ENCODE results near the gene TMEM51.

DNA sequence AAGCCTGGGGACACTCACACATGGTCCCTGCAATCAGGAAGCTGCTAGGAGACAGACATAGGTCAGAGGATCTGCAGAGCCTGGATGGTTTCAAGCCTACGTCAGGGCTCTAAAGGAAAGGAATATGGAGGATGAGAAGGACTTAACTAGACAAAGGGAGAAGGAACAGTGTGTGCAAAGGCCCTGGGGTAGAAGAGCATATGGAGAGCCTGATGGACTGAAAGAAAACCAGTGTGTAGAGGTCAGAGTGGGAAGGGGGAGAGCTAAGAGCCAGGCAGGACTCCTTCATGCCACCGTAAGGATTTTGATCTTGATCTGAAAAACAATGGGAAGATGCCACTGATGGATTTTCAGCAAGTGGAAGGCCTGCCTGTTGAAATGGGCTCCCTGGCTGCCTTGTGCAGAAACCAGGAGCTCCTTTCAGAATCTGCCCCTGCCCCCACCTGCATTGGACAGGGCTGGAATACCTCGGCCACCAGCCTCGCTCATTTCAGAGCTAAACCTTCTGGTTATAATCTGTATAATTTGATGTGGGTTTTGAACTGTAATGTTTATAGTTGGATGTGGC is 102.1 kb downstream of the TMEM51 start:
- TF ChIP-seq POLR2AphosphoS5 (IDR thresholded peaks at IDR 0.05; ENCODE audit: borderline replicate concordance, low read depth, low read length) = no peak
- no peak for TF ChIP-seq EZH2 (IDR thresholded peaks at IDR 0.05)
- TF ChIP-seq FOXP2 (optimal IDR thresholded peaks at IDR 0.05; ENCODE audit: control extremely low read depth, extremely low read length, insufficient read depth) = no peak

All from SK-N-MC (cell line).